ENCODE results near the gene ZNF594. TPM values are rescaled to one million over a fixed set of nuclear protein-coding genes. Genes with fewer than 3 reads are reported as not detected.

Gene ZNF594
- total and polyA plus RNA-seq, 2 donors (not counting 3 experiments of a cell fraction or from before 2014, with no cell fraction given), result 1.2 to 5.8 TPM

- Histone ChIP-seq H3K9ac (replicated peaks; ENCODE audit: extremely low read depth, insufficient read depth, low read length) (no peak overlapping the region), H3K27me3 (ENCODE audit: control insufficient read depth in 2 of 2, insufficient read depth in 2 of 2, low read length in 2 of 2) (no peaks in the 10 kb centered on the region), H3K9me3 (replicated peaks; ENCODE audit: control insufficient read depth, insufficient read depth, low read length) (no peaks in the 10 kb centered on the region), H4K20me1 (replicated peaks; ENCODE audit: control insufficient read depth, extremely low read depth, insufficient read depth, low read length) (no peaks in the 10 kb centered on the region), H3K4me2 (ENCODE audit: insufficient read depth, low read length) (no peak overlapping the region), H3K36me3 (ENCODE audit: control insufficient read depth in 2 of 2, extremely low read depth in 1 of 2, insufficient read depth in 2 of 2, low read length in 2 of 2) (no peaks in the 10 kb centered on the region), H3K4me3 (replicated peaks in 1 of 3; ENCODE audit: insufficient read depth in 1 of 3, low read depth in 1 of 3, low read length in 3 of 3) (no peak overlapping the region), H3K4me1 (ENCODE audit: control insufficient read depth, extremely low read depth, insufficient read depth, low read length) (no peaks in the 10 kb centered on the region), H3K79me2 (ENCODE audit: control insufficient read depth, insufficient read depth, low read length) (no peaks in the 10 kb centered on the region), H2AFZ (ENCODE audit: low read depth, low read length) (no peak overlapping the region), H3K27ac (ENCODE audit: insufficient read depth, low read depth, low read length) (no peak overlapping the region), H3K9me1 (replicated peaks; ENCODE audit: control insufficient read depth, extremely low read depth, insufficient read depth, low read length) (no peaks in the 10 kb centered on the region)
- no TSS peak for BruUV-seq (replicated peaks)
- dilution Hi-C loops (cut with MboI; ENCODE audit: extremely low pct_ligation_motif_present, low sequenced_read_pairs), result no loop called here
- FAIRE-seq (no peak), DNase-seq (ENCODE audit: low read depth, low spot score) (no peak)
- POLR2A ChIA-PET, result no interaction called here
- no peak for TF ChIP-seq GATA2 (IDR thresholded peaks at IDR 0.05; ENCODE audit: insufficient read depth, insufficient read length, low read depth, low read length)
- TF ChIP-seq MYC (IDR thresholded peaks at IDR 0.05; ENCODE audit: low read depth, low read length), result no peak
- TF ChIP-seq POLR2AphosphoS5 (IDR thresholded peaks at IDR 0.05; ENCODE audit: insufficient read depth, low read depth, low read length), result no peak
- no peak for TF ChIP-seq JUN (IDR thresholded peaks at IDR 0.05; ENCODE audit: borderline replicate concordance, insufficient read depth, insufficient read length, low read depth)
- CTCF ChIA-PET, result interaction anchor here (0.8 kb wide), 1 partner anchor 107 kb away, joined by 3 read pairs; no protein-coding TSS in a partner anchor
- intact Hi-C loops (cut with micrococcal nuclease), result no loop called here
Measured at GRCh38 chr17:5200360-5200759, 8.7 kb upstream of the ZNF594 start.

DNA sequence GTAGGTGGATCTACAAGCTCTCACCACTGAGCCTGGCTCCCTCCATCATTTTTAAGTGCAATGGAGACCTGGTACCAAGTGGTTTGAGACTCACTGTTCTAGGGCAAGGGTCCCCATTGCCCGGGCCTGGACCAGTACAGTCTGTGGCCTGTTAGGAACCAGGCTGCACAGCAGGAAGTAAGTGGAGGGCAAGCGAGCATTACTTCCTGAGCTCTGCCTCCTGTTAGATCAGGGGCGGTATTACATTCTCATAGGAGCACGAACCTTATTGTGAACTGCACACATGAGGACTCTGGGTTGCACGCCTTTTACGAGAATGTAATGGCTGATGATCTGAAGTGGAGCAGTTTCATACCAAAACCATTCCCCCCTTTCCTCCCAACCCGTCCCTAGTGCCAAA is 6.8 kb upstream of the ZNF594 start:
- Histone ChIP-seq H3K79me2 (ENCODE audit: control insufficient read depth, insufficient read depth, low read length) (no peaks in the 10 kb centered on the region), H4K20me1 (replicated peaks; ENCODE audit: control insufficient read depth, extremely low read depth, insufficient read depth, low read length) (no peaks in the 10 kb centered on the region), H3K4me1 (ENCODE audit: control insufficient read depth, extremely low read depth, insufficient read depth, low read length) (no peaks in the 10 kb centered on the region), H3K9me1 (replicated peaks; ENCODE audit: control insufficient read depth, extremely low read depth, insufficient read depth, low read length) (no peaks in the 10 kb centered on the region), H3K36me3 (ENCODE audit: control insufficient read depth in 2 of 2, extremely low read depth in 1 of 2, insufficient read depth in 2 of 2, low read length in 2 of 2) (no peaks in the 10 kb centered on the region), H3K27me3 (ENCODE audit: control insufficient read depth in 2 of 2, insufficient read depth in 2 of 2, low read length in 2 of 2) (no peaks in the 10 kb centered on the region), H3K4me3 (replicated peaks in 1 of 3; ENCODE audit: insufficient read depth in 1 of 3, low read depth in 1 of 3, low read length in 3 of 3) (no peak overlapping the region), H3K27ac (ENCODE audit: insufficient read depth, low read depth, low read length) (no peak overlapping the region), H3K9ac (replicated peaks; ENCODE audit: extremely low read depth, insufficient read depth, low read length) (no peak overlapping the region), H3K9me3 (replicated peaks; ENCODE audit: control insufficient read depth, insufficient read depth, low read length) (no peaks in the 10 kb centered on the region), H2AFZ (ENCODE audit: low read depth, low read length) (no peak overlapping the region), H3K4me2 (ENCODE audit: insufficient read depth, low read length) (no peak overlapping the region)
- intact Hi-C loops (cut with micrococcal nuclease), result no loop called here
- no peak for DNase-seq (ENCODE audit: low read depth, low spot score)
- TF ChIP-seq CTCF (IDR thresholded peaks at IDR 0.05; ENCODE audit: extremely low read depth in 1 of 2, insufficient read depth in 1 of 2, low read depth in 1 of 2, low read length in 2 of 2) (no peak), MYC (IDR thresholded peaks at IDR 0.05; ENCODE audit: low read depth, low read length) (no peak), POLR2AphosphoS5 (IDR thresholded peaks at IDR 0.05; ENCODE audit: insufficient read depth, low read depth, low read length) (no peak), FOS (IDR thresholded peaks at IDR 0.05; ENCODE audit: borderline replicate concordance, insufficient read depth, low read length) (no peak), POLR2A (IDR thresholded peaks at IDR 0.05; ENCODE audit: low read depth, low read length) (no peak), GATA2 (IDR thresholded peaks at IDR 0.05; ENCODE audit: insufficient read depth, insufficient read length, low read depth, low read length) (no peak), MAX (IDR thresholded peaks at IDR 0.05; ENCODE audit: insufficient read depth, insufficient read length) (no peak)
- ChIA-PET POLR2A (no interaction called here), CTCF (interaction anchor here (1.3 to 5.1 kb wide), 2 partner anchors 39 to 240 kb away, joined by 4 to 30 read pairs; partner anchors contain the start of gene C1QBP)
- FAIRE-seq, result no peak
- dilution Hi-C loops (cut with MboI; ENCODE audit: extremely low pct_ligation_motif_present, low sequenced_read_pairs), result no loop called here
- BruUV-seq (replicated peaks), result no TSS peak

All from endothelial cell of umbilical vein (primary cell).